ENCODE measurements around the gene CD34.
A peak's percentile ranks its signal among the peaks of the same experiment; 100 is the strongest.

CD34 gene, protein sequence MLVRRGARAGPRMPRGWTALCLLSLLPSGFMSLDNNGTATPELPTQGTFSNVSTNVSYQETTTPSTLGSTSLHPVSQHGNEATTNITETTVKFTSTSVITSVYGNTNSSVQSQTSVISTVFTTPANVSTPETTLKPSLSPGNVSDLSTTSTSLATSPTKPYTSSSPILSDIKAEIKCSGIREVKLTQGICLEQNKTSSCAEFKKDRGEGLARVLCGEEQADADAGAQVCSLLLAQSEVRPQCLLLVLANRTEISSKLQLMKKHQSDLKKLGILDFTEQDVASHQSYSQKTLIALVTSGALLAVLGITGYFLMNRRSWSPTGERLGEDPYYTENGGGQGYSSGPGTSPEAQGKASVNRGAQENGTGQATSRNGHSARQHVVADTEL

DNA sequence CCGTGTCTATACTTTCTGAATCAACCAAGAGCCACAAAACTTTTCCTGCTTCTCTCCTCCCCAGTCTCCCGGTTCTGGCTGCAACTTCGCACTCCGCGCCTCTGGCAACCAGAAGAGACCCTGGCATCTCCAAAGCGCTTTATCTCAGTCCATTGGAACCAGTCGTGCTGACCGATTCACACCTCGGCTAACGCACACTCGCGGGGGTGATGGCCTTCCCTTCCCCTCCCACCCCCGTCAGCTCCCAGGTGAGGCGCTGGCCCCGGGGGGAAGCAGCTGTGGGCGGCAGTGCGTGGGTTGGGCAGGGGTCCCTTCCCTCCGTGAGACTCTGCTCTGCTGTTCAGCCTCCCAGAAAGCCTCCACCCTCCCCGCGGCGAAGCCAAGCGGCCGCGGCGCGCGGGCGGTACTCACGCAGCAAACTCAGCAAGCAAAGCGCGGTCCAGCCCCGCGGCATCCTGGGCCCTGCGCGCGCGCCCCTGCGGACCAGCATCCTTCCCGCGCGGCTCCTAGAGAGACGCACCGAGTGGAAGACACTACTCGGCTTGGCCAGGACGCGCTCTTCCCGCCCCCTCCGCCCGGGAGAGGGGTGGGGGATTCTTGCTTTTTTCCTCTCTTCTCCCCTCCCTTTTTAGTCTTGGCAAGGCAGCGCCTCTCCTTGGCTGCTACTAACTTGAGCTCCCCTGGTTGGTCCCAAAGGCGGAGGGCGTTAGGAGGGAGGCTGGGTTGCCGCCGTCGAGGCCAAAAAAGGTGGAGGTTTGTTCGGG, at the start of gene CD34:
TSS of gene CD34 (minus strand) at position 535 of the 764 bp plus-strand sequence. CDS start at position 490, 45 bp downstream.
- ChIA-PET CTCF (interaction anchor here (1.5 to 4.3 kb wide), 2 partner anchors 26 to 52 kb away, joined by 4 to 14 read pairs; no protein-coding TSS in a partner anchor), POLR2A (no interaction called here)
- H3K4me3 ChIP-seq (ENCODE audit: low read depth, low read length): peak within 1 kb of the TSS; percentile 36
- TF ChIP-seq, protein P1, sequence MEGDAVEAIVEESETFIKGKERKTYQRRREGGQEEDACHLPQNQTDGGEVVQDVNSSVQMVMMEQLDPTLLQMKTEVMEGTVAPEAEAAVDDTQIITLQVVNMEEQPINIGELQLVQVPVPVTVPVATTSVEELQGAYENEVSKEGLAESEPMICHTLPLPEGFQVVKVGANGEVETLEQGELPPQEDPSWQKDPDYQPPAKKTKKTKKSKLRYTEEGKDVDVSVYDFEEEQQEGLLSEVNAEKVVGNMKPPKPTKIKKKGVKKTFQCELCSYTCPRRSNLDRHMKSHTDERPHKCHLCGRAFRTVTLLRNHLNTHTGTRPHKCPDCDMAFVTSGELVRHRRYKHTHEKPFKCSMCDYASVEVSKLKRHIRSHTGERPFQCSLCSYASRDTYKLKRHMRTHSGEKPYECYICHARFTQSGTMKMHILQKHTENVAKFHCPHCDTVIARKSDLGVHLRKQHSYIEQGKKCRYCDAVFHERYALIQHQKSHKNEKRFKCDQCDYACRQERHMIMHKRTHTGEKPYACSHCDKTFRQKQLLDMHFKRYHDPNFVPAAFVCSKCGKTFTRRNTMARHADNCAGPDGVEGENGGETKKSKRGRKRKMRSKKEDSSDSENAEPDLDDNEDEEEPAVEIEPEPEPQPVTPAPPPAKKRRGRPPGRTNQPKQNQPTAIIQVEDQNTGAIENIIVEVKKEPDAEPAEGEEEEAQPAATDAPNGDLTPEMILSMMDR (IDR thresholded peaks at IDR 0.05; ENCODE audit: insufficient read depth, low read length, missing control alignments): no peak
- no peak for DNase-seq (ENCODE audit: low read depth, low spot score)

DNA sequence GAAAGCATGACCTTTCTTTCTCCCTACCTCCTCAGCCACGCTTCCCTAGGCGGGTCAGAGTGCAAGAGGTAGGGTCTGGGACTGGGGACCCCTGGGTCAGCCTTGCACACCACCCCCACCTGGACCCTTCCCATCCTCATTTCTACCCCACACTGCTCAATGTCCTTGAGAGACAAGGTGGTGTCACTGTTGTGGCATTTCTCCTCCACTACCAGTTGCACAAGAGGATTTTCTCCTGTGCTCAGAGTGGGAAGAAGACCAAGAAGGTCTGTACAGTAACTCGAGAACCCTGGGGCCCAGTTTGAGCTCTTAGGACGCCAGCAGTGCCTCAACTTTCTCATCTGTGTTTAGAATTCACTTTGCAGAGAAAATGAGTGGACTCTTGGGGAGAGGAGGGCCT, 49.4 kb upstream of the CD34 start:
- no peak for DNase-seq (ENCODE audit: low read depth, low spot score)
- TF ChIP-seq, protein P1 (IDR thresholded peaks at IDR 0.05; ENCODE audit: insufficient read depth, low read length, missing control alignments): no peak
- CTCF ChIA-PET: interaction anchor here (9.2 to 10.0 kb wide), 2 partner anchors 64 to 76 kb away, joined by 159 to 429 read pairs; no protein-coding TSS in a partner anchor
- POLR2A ChIA-PET: no interaction called here
- H3K4me3 ChIP-seq (ENCODE audit: low read depth, low read length): no peak overlapping the region

DNA sequence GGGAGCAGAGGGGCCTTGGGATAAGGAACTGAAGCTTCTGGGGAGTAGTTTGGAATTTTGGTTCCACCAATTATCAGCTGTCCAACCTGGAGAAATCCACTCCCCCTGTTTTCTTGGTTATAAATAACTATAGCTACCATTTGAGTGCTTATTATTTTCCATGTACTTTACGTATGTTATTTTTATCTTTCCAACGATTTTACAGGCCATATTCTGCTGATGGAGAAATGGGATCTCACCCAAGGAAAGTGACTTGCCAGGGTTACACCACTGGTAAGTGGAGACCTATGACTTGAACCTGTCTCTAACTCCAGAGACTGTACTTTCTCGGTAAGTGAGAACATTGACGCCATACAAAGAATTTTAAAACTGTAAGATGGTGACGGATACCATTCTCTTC, 49.0 kb upstream of the CD34 start:
- no peak for DNase-seq (ENCODE audit: low read depth, low spot score)
- H3K4me3 ChIP-seq (ENCODE audit: low read depth, low read length): no peak overlapping the region
- TF ChIP-seq, protein P1 (IDR thresholded peaks at IDR 0.05; ENCODE audit: insufficient read depth, low read length, missing control alignments): no peak
- POLR2A ChIA-PET: no interaction called here
- CTCF ChIA-PET: interaction anchor here (0.7 to 10.0 kb wide), 3 partner anchors 64 to 163 kb away, joined by 3 to 429 read pairs (median 159); no protein-coding TSS in a partner anchor

DNA sequence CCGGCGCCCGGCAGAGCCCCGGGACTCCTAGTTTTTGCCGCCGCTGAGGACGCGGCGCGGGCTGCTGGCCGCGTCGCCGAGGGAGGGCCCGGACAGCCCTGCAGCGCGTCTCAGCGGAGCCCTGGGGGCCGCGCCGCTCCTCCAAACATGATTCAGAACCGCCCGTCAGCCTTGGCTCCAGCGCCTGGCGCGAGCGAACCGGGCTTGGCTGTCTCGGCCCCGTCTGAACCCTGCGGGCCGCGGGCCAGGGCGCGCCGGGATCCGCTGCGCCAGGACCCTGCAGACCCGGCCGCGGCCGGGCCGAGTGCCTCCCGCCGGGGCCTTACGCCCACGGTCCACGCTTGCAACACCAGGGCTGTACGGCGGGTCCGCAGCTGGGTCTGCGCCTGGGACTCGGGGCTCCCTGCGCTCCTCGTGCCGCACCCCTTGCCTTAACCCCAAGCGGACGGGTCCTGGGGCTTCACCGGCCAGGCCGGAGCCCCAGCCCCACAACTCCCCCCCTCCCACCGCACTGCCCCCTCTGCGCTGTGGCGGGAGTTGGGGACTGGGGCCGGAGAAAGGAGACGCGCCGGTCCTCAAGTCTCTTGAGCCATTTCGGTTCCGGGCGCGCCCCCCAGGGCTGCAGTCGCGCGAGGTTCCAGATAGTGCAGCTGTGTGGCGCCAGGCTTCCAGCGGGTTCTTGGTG, 48.4 kb upstream of the CD34 start:
- ChIA-PET CTCF (interaction anchor here (0.7 to 10.0 kb wide), 3 partner anchors 63 to 162 kb away, joined by 3 to 429 read pairs (median 159); no protein-coding TSS in a partner anchor), POLR2A (no interaction called here)
- no peak overlapping the region; the same call in 1 of the 2 replicates for H3K4me3 ChIP-seq (ENCODE audit: low read depth, low read length)
- DNase-seq (ENCODE audit: low read depth, low spot score): no peak
- TF ChIP-seq, protein P1 (IDR thresholded peaks at IDR 0.05; ENCODE audit: insufficient read depth, low read length, missing control alignments): no peak

DNA sequence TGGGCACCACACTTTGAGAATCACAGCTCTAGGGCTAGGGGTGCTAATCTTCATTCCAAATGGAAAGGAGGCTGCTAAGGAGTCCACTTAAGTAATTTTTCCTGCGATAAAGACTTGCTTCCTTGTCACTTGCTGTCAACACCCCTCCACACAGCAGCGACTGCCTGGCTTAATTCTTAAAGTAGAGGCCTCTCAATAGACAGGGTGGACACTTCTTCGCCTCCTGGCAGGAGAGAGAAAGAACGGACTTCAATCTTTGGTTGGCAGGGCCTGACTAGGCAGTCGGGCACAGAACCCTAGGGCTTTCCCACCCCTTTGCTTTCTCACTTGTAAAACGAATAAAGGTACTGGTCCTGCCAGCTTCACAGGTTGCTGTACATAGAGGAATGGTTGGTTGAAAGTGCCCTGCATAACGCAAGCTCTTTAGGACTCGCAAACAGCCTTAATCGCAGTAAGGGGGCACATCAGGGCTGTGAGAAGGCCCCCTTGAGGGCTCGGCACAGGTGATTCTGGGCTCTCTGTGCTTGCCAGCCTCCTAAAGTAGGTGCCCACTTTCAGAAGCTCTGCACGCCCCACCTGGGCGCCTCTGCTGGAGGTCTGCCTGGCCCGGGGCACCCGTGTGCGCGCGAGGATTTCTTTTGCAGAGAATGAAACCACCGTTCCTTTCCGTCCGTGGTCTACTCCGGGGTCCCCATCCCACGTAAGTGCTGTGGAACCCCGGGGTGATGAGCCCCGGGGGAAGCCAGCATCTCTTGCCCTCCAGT, 47.6 kb upstream of the CD34 start:
- H3K4me3 ChIP-seq (ENCODE audit: low read depth, low read length): no peak overlapping the region
- DNase-seq (ENCODE audit: low read depth, low spot score): no peak
- POLR2A ChIA-PET: no interaction called here
- TF ChIP-seq, protein P1 (IDR thresholded peaks at IDR 0.05; ENCODE audit: insufficient read depth, low read length, missing control alignments): no peak
- CTCF ChIA-PET: interaction anchor here (0.9 to 10.0 kb wide), 7 partner anchors 11 to 129 kb away, joined by 3 to 429 read pairs (median 6); no protein-coding TSS in a partner anchor

All from AG04449 (cell line).